NCI-H524 (cell line): ENCODE measurements around the gene RSPH9.

Source experiments
- DNase-seq, 2 experiments: peaks; one replicate each; lab custom pipeline; 2025; lab: John Stamatoyannopoulos, UW

Gene RSPH9

GRCh38 chr6:43644940-43645612 lies at the start of gene RSPH9:
TSS of gene RSPH9 (plus strand) at chr6:43645036. CDS start at chr6:43645099, 63 bp downstream.
- peak in 1 of 2 experiments; percentile 35 for DNase-seq

- DNase-seq, result no peak
These were observed 44.2 kb upstream of the RSPH9 start for GRCh38 chr6:43600595-43600994.

- no peak for DNase-seq
These were observed 40.7 kb upstream of the RSPH9 start for GRCh38 chr6:43604174-43604573.

- DNase-seq, result no peak
These were observed 38.8 kb upstream of the RSPH9 start for GRCh38 chr6:43606019-43606418.

- DNase-seq, result peak; percentile 55 to 82
These were observed 36.5 kb upstream of the RSPH9 start for GRCh38 chr6:43608310-43608763.

- DNase-seq, result no peak
These were observed 36.0 kb upstream of the RSPH9 start for GRCh38 chr6:43608807-43609206.

GRCh38 chr6:43609402-43609801 lies 35.4 kb upstream of the RSPH9 start:
- DNase-seq, result no peak

- no peak for DNase-seq
These were observed 34.4 kb upstream of the RSPH9 start for GRCh38 chr6:43610431-43610830.

- no peak for DNase-seq
These were observed 31.0 kb upstream of the RSPH9 start for GRCh38 chr6:43613721-43614395.

- DNase-seq, result no peak
These were observed 30.5 kb upstream of the RSPH9 start for GRCh38 chr6:43614396-43614730.

- DNase-seq, result no peak
These were observed 27.9 kb upstream of the RSPH9 start for GRCh38 chr6:43616725-43617472.

- no peak for DNase-seq
These were observed 23.6 kb upstream of the RSPH9 start for GRCh38 chr6:43621078-43621835.

GRCh38 chr6:43621836-43622180 lies 23.0 kb upstream of the RSPH9 start:
- no peak for DNase-seq

GRCh38 chr6:43622541-43622940 lies 22.3 kb upstream of the RSPH9 start:
- no peak for DNase-seq

GRCh38 chr6:43623880-43624785 lies 20.7 kb upstream of the RSPH9 start:
- no peak for DNase-seq

- no peak for DNase-seq
These were observed 20.0 kb upstream of the RSPH9 start for GRCh38 chr6:43624786-43625288.

GRCh38 chr6:43625393-43625992 lies 19.3 kb upstream of the RSPH9 start:
- no peak for DNase-seq

GRCh38 chr6:43627008-43627825 lies 17.6 kb upstream of the RSPH9 start:
- DNase-seq, result no peak

- DNase-seq, result peak; percentile 26 to 63
These were observed 16.3 kb upstream of the RSPH9 start for GRCh38 chr6:43628393-43629103.
